NCI-H187 (cell line): Measurements from ENCODE around the gene MOCOS.
"Not testable (repeated sequence)": the region's sequence is repeated elsewhere in the genome, so short reads cannot be mapped to it uniquely, and the experiment has no call there.

ENCODE experiments used
- DNase-seq, 2 experiments: peaks; one replicate each; lab custom pipeline; 2025; lab: John Stamatoyannopoulos, UW

Gene MOCOS

DNA sequence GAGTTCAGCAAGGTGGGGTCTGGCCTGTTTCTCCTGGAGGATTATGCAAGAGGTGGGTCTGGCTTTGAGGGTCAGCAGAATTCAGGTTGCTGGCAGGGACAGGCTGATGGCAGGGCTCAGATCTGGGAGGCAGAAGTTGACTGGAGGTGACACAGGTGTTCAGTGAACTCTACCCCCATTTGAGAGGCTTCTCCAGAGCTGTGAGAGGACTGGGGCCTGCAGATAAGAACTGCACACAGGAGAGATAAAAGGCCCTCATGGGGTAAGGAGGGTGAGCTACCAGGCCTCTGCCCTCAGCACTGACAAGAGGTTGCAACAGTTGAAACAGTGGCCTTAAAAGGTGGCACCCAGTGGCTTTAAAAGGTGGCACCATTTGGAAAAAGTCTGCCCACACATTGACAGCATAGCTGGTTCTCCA lies 13.1 kb downstream of the MOCOS start:
- DNase-seq, result no peak

DNA sequence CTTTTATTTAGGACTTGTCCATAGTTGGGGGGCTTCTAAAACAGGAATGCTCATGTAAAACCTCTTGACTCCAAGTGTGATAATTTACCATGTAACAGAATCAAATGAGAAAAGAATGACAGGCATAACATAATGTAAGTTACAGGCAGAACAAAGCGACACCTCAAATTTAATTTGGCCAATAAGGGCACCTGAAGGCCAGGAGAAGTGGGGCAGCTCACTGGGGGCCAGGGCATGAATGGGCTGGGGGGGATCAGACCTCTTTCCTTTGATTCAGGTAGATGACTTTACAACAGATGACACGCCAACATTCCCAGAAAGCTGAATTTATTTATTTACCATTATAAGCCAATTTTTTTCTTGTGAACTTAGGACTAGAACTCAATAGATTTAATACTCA lies 14.5 kb downstream of the MOCOS start:
- DNase-seq, result no peak

GRCh38 chr18:36203360-36203895 lies 16.1 kb downstream of the MOCOS start:
- no peak for DNase-seq

GRCh38 chr18:36205166-36205565 lies 17.9 kb downstream of the MOCOS start:
- DNase-seq, result no peak

DNA sequence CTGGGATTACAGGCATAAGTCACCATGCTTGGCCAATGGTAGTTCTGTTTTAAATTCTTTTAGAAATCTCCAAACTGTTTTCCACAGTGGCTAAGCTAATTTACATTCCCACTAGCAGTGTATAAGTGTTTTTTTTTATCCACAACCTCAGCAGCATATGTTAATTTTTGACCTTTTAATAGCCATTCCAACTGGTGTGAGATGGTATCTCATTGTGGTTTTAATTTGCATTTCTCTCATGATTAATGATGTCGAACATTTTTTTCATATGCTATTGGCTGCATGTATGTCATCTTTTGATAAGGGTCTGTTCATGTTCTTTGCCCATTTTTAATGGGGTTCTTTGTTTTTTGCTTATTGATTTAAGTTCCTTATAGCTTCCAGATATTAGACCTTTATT lies 20.0 kb downstream of the MOCOS start:
- no peak for DNase-seq

DNA sequence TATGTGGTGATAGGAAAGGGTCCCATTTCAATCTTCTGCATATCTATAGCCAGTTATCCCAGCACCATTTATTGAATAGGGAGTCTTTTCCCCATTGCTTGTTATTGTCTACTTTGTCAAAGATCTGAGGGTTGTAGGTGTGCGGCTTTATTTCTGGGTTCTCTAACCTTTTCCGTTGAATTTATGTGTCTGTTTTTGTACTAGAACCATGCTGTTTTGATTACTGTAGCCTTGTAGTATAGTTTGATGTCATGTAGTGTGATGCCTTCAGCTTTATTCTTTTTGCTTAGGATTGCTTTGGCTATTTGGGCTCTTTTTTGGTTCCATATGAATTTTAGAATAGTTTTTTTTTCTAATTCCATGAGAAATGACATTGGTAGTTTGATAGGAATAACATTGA lies 20.7 kb downstream of the MOCOS start:
- not testable (repeated sequence) for DNase-seq

- DNase-seq, result no peak
Observed at GRCh38 chr18:36211612-36212065, 24.3 kb downstream of the MOCOS start.

DNA sequence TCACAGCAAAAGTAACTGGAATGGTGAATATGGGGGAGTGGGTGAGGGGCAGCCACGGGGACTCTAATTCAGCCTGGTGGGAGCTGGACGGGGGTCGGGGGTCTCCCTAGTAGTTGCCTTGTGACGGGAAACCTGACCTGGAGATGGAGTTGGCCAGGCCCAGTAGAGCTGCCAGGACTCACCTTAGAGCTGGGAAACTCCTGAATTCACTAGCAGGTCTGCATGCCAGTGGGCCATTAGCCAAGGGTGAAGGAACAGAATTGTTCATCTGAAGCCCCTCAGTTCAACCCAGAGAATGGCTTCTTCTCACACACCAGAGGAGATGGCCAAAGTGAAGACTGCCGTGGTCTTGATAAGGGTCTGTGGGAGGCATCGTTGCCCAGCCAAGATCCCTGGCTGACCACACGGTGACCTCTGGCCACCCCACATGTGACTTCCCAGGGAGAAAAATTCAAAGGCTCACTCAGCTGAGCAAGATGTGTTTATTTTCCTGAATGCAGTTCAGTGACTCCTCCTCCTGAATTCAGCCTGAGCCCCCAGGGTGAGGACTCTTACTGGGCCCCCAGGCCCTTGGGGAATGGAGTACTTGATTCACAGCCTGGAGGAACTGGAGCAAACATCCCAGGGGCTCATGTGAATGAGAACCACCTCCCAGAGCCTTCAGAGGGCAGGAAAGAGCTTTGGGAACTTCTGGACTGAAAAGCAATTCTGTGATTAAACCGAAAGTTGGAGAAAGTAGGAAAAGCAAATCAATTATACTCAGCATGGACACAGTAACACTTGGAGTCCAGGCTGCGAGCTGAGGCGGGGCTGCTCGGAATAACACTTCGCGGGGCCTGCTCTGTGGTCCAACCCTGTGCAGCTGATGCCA lies 25.2 kb downstream of the MOCOS start:
- no peak for DNase-seq

GRCh38 chr18:36214811-36215210 lies 27.5 kb downstream of the MOCOS start:
- no peak for DNase-seq

DNA sequence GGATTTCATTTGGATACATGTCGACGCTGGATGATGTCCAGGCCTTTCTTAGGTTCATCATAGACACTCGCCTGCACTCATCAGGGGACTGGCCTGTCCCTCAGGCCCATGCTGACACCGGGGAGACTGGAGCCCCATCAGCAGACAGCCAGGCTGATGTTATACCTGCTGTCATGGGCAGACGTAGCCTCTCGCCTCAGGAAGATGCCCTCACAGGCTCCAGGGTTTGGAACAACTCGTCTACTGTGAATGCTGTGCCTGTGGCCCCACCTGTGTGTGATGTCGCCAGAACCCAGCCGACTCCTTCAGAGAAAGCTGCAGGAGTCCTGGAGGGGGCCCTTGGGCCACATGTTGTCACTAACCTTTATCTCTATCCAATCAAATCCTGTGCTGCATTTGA lies 28.3 kb downstream of the MOCOS start:
- DNase-seq, result no peak

GRCh38 chr18:36217348-36217747 lies 30.1 kb downstream of the MOCOS start:
- no peak for DNase-seq

- DNase-seq, result no peak
Observed at GRCh38 chr18:36229188-36229587, 41.9 kb downstream of the MOCOS start.

- DNase-seq, result not testable (repeated sequence)
Observed at GRCh38 chr18:36240510-36240909, 53.2 kb downstream of the MOCOS start.

DNA sequence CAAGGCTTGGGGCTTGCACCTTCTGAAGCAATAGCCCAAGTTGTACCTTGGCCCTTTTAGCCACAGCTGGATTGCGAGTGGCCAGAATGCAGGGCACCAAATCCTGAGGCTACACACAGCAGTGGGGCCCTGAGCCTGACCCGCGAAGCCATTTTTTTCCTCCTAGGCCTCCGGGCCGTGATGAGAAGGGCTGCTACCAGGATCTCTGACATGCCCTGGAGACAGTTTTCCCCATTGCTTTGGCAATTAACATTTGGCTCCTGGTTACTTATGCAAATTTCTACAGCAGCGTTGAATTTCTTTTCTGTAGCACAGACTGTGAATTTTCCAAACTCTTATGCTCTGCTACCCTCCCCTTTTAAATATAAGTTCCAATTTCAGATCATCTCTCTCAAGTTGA lies 54.5 kb downstream of the MOCOS start:
- no peak for DNase-seq

DNA sequence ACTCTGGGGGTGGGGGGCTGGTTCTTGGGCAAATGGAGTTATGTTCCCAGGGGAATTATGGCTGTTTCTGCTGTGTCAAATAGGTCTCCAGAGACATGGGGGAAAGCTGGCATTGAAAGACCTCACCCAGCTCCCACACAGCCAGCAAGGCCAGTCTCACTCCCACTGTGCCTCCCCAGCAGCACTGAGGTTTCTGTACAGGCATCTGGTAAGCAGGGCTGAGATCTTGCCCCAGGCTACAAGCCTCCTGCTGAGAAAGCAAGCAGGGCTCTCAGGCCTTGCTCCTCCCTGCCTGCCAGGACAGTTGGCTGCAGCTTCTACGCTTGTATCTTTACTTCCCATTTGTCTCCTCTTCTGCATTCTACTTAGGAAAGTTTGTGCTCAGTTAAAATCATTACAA lies 59.7 kb downstream of the MOCOS start:
- no peak for DNase-seq

DNA sequence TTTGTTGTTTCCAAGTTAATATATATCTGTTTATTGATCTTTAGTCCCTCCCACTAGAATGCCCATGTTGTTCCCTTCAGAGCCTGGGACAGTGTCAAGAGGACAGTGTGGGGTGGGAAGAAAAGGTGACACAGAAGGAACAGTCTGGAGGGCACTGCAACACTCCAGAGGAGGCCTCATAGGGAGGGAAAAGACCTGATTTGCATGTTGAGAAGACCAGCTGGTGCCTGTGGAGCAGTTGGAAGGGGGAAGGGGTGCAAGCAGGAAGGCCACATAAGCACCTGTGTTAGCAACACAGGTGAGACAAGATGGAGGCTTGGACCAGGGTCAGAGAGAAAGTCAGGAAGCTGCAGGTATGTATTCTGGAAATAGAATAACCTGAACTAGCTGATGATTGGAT lies 62.1 kb downstream of the MOCOS start:
- DNase-seq, result no peak

DNA sequence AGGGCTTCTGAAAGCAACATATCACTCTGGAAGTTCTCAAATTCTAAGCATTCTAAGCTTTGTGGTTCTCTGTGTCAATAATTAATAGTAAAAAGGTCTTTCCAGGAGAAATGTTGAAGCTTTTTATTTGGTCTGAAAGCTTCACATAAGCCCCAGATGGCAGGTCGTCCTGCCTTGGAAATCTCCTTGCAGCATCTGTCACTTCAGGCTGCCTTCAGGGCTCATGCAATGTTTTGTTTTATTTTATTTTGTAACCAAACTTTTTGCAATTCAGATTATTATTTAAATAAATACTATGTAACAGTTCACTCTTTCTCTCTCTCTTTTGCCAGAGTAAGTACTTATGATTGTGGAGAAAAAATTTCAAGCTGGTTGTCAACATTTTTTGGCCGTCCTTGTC lies 63.5 kb downstream of the MOCOS start:
- no peak for DNase-seq

DNA sequence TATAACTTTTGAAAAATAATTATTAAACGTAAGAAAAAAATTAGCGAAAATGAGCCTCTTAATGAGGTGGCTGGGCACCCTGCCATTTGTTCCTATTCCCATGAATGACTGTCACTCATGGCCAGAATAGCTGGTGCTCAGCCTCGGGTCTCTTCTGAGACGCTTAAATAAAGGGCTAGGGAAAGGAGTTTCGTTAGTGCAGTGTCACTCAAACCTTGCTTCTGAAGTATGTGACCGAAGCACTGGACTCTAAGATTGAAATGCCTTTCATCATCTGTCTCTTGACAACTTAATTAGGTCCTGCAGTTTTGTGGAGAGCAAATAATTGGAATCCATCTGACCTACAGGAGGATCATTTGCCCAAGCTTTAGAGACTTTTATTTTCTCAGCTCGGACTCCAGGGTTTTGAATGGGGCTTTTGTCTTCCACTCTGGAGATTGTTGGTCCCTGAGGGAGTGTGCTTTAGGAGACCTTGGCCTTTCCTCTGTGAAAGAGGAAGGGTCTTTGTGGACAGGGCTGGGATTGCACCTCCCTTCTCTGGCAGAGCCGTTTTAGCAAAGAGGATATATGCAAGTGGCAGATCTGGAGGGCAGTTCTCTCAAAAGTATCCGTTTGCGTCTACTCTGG lies 67.9 kb downstream of the MOCOS start:
- DNase-seq, result no peak

DNA sequence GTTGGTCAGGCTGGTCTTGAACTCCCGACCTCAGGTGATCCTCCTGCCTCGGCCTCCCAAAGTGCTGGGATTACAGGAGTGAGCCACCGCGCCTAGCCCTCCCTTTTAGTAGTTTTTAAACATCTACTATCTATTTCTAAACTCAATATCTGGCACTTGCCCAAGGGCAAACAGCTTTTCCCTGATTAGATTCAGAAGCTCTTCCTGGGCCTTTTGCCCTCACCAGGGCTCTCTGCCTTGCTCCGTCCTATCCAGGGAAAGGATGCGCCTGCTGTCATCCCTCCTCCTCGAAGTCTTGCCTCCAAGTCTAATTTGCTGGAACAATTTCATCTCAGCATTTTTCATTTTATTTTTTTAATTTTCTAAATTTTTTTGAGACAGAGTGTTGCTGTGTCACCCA lies 68.8 kb downstream of the MOCOS start:
- DNase-seq, result no peak

DNA sequence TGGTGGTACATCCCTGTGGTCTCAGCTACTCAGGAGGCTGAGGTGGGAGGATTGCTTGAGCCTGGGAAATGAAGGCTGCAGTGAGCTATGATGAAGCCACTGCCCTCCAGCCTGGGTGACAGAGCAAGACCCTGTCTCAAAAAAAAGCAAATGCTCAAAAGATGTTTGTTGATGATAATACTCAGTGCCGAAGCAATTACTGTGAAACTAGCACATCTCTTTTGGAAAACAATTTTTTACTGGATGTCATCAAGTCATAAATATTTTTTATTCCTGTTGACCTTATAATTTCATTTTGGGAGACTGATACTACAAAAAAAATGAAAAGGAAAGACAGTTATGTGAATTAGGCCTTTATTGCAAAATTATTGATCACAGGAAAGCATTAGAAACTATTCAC lies 75.7 kb downstream of the MOCOS start:
- no peak for DNase-seq

DNA sequence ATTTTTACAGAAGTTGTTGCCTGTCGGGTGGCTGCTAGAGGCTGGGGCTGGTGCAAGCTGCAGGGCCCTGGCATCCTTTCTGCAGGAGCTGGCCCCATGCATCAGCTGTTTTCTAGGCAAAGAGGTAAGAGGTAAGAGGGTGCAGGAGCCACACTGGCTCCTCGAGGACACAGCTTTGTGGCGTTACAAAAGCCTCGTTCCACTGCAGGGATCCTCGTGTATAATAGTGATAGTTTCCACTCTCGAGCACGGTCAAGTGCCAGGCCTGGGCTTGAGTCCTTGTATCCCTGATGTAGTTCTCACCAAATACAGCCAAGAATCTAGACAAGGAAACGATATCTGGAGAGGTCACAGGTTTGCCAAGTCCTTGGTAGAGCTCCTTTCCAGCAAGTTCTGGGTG lies 77.0 kb downstream of the MOCOS start:
- DNase-seq, result no peak

- DNase-seq, result no peak
Observed at GRCh38 chr18:36265015-36265414, 77.7 kb downstream of the MOCOS start.

DNA sequence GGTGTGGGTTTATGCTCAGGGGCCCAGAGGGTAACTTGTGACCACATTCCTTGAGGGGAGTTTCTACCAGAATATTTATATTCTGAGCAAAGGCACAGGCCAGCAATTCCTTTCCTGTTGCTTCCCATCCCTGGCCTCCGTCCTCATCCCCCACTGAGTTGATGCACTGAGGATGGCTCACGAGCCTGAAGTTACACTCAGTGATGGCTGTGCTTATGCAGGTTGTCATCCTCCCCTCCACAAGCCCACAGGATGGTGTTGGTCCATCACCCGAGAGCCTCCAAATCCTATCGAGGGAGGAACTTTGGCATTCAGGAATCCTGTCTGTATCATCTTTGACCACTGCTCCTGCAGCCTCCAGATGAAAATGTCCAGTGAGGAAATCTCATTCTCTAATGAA lies 81.9 kb downstream of the MOCOS start:
- DNase-seq, result no peak
